GM18520 (cell line): Measurements from ENCODE around the gene BMX.

Source experiments
- ATAC-seq: cut with Tn5 transposase; IDR thresholded peaks from one replicate; pipeline ENCODE4 v1.9.1; 2021; ENCODE audit not compliant: unreplicated experiment

Gene BMX

DNA sequence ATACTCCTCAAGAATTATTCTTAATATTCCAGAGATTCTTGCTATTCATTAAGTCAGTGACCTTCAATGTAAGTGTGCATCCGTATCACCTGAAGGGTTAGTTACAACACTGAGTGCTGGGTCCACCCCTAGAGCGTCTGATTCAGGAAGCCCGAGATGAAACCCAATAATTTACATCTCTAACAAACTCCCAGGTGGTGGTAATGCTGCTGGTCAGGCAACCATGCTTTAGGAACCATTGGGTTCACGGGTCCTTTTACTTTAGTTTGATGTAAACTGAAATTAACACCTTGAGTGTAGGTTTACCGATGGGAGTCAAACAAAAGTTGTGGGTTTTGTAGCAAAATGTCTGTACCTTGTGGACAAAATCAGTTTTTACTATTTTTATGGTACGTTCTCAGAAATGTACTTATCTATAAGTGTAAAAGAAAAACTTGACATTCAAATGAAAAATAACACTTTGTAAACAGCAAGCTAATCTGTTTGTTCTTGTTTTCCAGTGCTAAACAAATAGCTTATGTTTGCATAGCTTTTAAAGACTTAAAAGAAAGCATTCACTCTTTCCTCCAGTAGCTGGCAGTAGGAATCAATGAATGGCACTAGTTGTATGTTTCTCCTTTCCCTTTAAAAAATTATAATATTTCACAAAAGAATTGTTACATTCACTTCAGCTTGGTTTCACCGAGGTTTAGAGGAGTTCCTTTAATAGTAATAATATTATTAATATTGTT is 67.4 kb downstream of the BMX start:
- peak; percentile 52 for ATAC-seq

DNA sequence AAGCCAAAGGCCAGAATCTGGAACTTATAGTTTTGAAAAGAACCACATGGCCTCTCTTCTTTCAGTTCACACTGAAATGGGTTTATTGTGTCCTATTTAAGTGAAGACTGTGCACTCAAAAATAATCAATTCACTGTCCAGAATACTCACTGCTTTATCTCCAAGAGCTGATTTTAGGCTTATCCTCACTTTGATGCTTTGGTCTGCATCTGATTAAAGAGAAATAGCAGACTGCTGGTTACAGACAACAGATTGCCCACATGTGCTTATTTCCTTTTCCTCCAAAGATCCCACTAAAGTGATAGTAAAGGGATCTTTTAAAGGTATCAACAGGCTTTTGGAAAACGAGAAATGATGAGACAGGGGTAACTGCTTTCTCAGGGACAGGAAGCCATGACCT is 69.5 kb downstream of the BMX start:
- no peak for ATAC-seq

DNA sequence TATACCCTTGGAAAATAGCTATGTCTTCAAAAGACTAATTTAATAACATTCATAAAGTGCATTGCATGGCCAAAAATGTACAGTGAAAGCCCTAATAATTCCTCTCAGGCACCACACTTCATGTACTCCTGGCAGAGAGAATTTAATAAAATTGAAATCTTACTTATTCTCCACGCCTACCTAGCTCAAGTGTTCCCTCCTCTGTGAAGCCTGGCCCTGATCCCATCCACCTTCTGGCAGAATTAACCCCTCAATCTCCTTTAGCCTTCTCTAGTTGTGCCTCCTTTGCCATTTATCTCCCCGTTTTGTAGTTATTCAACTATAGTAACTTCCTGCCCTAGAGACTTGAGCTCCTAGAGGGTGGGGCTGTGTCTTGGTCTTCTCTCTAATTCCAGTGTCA is 73.4 kb downstream of the BMX start:
- ATAC-seq: no peak

DNA sequence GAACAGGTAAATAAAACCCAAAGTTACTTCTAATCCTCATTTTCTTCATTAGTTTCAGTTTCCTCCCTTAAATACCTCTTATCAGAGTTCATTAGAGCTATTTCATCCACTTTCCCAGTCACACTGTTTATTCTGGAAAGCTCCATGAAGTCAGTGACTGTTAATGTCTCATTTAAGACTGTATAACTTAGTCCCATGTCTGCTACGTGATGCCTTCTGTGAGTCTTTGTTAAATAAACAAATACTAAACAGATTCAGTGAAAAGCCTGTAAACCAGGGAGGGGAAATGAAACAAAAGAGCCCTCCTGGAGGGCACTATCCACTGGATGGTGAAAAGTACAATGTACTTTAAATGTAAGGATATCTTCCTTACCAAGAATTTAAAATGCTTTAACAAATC is 75.4 kb downstream of the BMX start:
- no peak for ATAC-seq

DNA sequence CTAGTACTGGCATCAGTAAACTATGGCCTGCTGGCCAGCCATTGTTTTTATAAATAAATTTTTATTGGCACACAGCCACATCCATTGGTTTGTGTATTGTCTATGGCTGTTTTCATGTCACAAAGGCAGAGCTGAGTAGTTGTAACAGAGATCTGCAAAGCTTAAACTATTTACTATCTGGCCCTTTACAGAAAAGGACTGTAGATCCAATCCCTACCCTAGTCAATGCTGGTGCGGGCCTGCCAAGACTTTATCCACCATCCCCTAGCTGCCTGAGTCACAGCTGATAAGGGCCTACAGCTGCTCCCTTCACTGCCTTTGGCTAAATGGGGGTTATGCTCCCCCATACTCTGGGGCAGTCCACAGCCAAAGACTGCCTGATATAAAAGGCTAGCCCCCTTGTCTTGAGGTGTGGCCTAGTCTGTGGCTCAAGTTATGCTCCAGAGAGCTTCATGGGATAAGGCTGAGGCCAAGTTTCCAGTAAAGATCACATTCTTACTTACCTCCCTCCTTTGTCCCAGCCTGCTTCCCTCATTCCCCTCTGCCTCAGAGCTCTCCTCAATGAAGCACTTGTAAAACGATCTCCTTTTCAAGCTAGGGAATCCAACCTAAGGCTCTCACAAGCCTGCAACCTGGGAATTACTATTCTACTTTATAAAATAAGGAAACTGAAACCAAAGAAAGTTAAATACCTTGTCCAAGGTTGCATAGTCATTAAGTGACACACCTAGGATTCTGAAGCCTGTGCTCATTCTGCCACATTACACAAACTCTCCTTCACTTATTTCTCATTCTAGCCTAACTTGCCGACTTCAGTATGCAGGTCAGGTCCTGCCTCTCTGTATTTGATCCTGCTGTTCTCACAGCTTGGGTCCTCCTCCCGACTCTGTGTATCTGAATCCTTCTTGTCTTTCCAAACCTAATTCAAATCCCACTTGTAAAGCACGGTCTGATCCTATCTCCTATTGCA is 79.5 kb downstream of the BMX start:
- no peak for ATAC-seq

DNA sequence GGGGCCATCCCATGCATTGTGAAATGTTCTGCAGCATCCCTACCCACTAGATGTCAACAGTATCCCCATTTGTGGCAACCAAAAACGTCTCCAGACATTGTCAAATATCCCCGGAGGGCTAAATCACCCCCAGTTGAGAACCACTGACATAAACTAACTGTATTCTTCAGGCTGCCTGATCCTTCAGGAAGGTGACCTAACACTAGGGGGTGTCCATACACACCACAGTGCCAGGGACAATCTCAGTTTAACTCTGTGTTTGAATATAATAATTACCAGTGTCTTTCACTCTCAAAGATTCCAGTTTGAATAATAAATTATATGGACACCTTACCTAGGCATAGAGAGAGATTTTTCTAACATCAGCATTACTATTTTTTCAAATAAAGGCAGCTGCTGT is 93.8 kb downstream of the BMX start:
- ATAC-seq: no peak

DNA sequence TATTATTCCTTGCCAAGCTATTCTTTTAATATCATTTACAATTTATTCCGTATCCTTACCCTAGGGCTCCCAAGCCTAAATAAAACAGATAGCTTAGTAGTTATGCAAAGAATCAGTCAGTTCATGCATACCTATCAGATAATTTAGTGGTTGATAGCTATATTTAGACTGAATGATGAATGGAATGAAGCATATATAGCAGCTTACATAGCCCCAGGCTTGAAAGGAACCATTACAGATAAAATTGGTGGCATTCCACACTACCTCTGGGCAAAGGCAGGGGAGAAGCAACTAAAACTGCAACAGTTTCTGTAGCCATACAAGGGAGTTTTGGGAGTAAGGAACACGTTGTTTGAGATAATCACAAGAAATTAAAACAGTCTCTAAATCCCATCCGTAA is 97.4 kb downstream of the BMX start:
- ATAC-seq: no peak

DNA sequence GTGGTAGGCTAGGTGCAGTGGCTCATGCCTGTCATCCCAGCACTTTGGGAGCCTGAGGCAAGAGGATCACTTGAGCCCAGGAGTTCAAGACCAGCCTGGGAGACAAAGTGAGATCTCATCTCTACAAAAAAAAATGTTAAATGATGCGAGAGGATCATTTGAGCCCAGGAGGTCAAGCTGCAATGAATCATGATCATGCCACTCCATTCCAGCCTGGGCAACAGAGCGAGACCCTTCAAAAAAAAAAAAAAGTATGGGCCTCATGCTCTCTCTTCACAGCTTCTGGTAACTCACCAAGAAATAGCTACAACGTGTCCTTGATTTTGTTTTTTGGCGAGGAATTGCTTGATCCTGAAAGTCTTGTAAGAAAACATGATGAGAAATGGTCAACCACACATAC is 98.9 kb downstream of the BMX start:
- ATAC-seq: no peak

DNA sequence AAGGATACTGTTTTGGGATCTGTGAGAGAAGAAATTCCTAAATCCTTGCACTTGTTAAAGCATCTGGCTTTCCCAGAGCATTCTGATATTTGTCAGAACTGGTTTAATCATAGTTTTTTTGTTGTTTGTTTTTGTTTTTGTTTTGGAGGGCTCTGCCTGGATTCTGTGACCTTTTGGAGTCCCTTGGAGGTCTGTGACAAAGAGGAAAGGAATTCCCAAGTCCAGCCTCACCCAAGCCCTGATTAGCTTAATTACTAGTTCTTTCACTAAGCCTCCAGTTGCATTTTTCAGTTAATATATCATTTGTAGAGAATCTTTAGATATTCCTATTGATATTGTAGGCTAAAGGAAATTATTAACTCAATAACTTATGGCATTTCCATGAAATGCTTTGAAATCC is 99.4 kb downstream of the BMX start:
- no peak for ATAC-seq

DNA sequence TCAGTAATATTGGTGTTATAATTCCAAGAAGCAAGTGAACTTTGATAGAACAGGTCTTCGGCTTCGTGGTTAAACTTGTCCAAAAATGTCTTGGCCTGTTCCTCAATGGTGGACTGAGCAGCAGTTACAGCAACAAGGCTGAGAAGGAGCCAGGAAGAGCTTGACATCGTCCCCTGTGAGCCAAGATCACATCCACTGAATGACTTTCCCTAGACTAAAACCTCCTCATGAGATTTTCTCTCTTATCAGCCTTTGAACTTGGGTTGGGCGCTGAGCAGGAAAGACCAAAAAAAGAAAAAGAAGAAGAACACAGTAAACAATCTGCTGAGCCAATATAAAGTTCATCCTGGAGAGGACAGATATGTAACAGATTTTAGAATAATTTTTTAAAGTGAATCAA is 100.1 kb downstream of the BMX start, which contains the start of gene ACE2:
ACE2 (minus strand) TSS at position 216 of the 400 bp plus-strand sequence; CDS start at position 167, 49 bp downstream.
- no peak for ATAC-seq

DNA sequence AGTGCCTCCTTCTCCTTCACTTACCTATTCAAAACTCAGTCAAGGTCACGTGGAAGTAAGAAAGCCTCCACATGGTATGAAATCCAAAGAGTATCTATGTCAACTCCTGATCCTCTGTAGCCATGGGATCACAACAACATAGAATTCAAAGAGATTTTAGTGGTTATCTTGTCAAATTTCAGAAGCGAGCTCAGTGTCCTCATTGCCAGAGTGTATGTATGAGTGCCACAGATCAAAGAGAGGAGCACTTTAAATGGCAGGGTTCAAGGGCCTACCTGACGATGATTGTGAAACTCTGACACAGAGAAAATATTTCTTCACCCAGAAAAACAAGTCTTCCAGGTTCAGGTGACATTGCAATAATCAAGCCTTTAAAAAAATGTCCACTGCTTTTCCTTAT is 101.3 kb downstream of the BMX start:
- ATAC-seq: no peak

DNA sequence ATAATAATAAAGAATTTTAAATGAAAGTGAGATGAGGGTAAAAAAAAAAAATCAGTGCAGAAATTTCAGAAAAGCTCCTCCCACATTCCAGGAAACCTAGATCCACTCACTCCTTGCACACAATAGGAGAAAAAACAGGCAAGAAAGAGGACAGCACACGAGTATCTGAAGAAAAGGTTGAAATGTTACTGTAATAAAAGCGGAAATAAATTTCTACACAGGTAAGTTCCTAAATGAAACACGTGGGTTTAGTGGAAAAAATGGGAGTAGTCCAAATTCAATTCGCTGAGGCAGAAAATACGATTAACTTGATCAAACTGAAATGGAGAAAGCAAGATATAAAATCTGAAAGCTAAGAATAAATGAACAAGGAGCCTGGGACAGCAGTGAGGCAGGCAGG is 102.2 kb downstream of the BMX start:
- ATAC-seq: no peak

DNA sequence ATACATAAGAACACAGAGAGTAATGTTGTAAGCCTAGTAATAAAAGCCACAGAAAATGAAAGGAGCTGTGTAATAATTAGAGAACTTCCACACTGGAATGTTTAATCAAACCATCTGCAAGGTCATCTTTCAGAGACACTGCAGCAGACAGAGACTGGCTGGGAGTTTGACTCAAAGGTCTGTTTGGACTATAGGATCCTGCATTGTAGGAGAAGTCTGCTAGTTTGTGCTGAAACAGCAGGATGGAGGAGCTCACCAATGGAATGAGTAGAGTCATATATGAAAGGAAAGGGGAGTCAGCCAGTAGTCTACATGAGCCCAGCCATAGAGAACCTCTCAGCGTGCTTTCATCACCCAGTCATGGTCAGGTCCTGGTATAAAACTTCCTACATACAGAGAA is 104.6 kb downstream of the BMX start:
- no peak for ATAC-seq
